MM.1S (cell line): Measurements from ENCODE around the gene BMP8B.

ENCODE experiments used
- DNase-seq: peaks from one replicate; pipeline ENCODE4 v3.0.0-alpha.2; 2015
- H2AFZ ChIP-seq: fragments of 300-600 bp; sonication (generic); 2 replicates; pipeline ENCODE4 v1.6.0; 2016; ENCODE audit warnings: antibody characterized with exemption, low read length
- H3F3A ChIP-seq: fragments of 300-600 bp; sonication (generic); 2 replicates; pipeline ENCODE4 v1.6.1; 2016; ENCODE audit warnings: mild to moderate bottlenecking, antibody characterized with exemption, low read length, moderate library complexity, mixed read lengths; ENCODE audit not compliant: insufficient read depth
- H3K27ac ChIP-seq: fragments of 300-600 bp; sonication (generic); 2 replicates; pipeline ENCODE4 v1.5.1; 2016; ENCODE audit warnings: mild to moderate bottlenecking, low read length
- H3K27me3 ChIP-seq: fragments of 300-600 bp; sonication (generic); replicated peaks from 2 replicates; pipeline ENCODE4 v1.6.0; 2016; ENCODE audit warnings: low read length; ENCODE audit not compliant: insufficient read depth
- H3K36me3 ChIP-seq: fragments of 300-600 bp; sonication (generic); replicated peaks from 2 replicates; pipeline ENCODE4 v1.6.1; 2016; ENCODE audit warnings: mild to moderate bottlenecking, low read length, mixed read lengths; ENCODE audit not compliant: insufficient read depth
- H3K4me1 ChIP-seq: fragments of 300-600 bp; sonication (generic); 2 replicates; pipeline ENCODE4 v1.6.1; 2016; ENCODE audit warnings: low read length, mixed read lengths
- H3K4me2 ChIP-seq: fragments of 300-600 bp; sonication (generic); 2 replicates; pipeline ENCODE4 v1.6.0; 2016; ENCODE audit warnings: low read depth, low read length
- H3K4me3 ChIP-seq: fragments of 300-600 bp; sonication (generic); 2 replicates; pipeline ENCODE4 v1.5.1; 2016; ENCODE audit warnings: low read length, mixed read lengths
- H3K79me2 ChIP-seq: fragments of 300-600 bp; sonication (generic); 2 replicates; pipeline ENCODE4 v1.6.1; 2016; ENCODE audit warnings: mixed run types, low read length, mixed read lengths
- H3K9ac ChIP-seq: fragments of 300-600 bp; sonication (generic); 2 replicates; pipeline ENCODE4 v1.6.1; 2016; ENCODE audit warnings: low read length, mixed read lengths
- H3K9me2 ChIP-seq: fragments of 300-600 bp; sonication (generic); replicated peaks from 2 replicates; pipeline ENCODE4 v1.6.1; 2016; ENCODE audit warnings: mild to moderate bottlenecking, low read length, mixed read lengths; ENCODE audit not compliant: insufficient read depth
- H3K9me3 ChIP-seq: fragments of 300-600 bp; sonication (generic); replicated peaks from 2 replicates; pipeline ENCODE4 v1.6.1; 2016; ENCODE audit warnings: mild to moderate bottlenecking, low read length, mixed read lengths; ENCODE audit not compliant: insufficient read depth
- H4K20me1 ChIP-seq: fragments of 300-600 bp; sonication (generic); 2 replicates; pipeline ENCODE4 v1.6.1; 2016; ENCODE audit warnings: mild to moderate bottlenecking, low read length, moderate library complexity, mixed read lengths; ENCODE audit not compliant: insufficient read depth
- CTCF ChIP-seq: fragments of 300-600 bp; sonication (generic); IDR thresholded peaks from 2 replicates; pipeline ENCODE4 v1.5.1; 2016; ENCODE audit warnings: antibody characterized with exemption, low read length, mixed read lengths
- EZH2 ChIP-seq: fragments of 300-600 bp; sonication (generic); optimal IDR thresholded peaks from 2 replicates; pipeline ENCODE3; 2017; ENCODE audit warnings: low read depth, mild to moderate bottlenecking, antibody characterized with exemption, low read length, mixed read lengths
- EZH2phosphoT487 ChIP-seq: fragments of 300-600 bp; sonication (generic); IDR thresholded peaks from 2 replicates; pipeline ENCODE4 v1.6.1; 2018; ENCODE audit warnings: antibody characterized with exemption, low read length

The BMP8B gene

GRCh38 chr1:39717809-39718208 lies 70.9 kb downstream of the BMP8B start:
- no peaks in the 10 kb centered on the region for H3K9me3 ChIP-seq
- H4K20me1 ChIP-seq, result no peaks in the 10 kb centered on the region
- H3K4me1 ChIP-seq, result peaks cover 5% of the 10 kb centered on the region; the same call in 1 of the 2 replicates
- no peaks in the 10 kb centered on the region for H3K9me2 ChIP-seq
- no peak for DNase-seq
- no peak overlapping the region for H3K4me3 ChIP-seq
- TF ChIP-seq EZH2, result no peak
- no peak for TF ChIP-seq CTCF
- no peak for TF ChIP-seq EZH2phosphoT487
- no peaks in the 10 kb centered on the region for H3K79me2 ChIP-seq
- H3K27ac ChIP-seq, result no peak overlapping the region
- peaks cover 5% of the 10 kb centered on the region; the same call in 1 of the 2 replicates for H3F3A ChIP-seq
- H3K36me3 ChIP-seq, result no peaks in the 10 kb centered on the region
- no peak overlapping the region for H3K4me2 ChIP-seq
- H3K27me3 ChIP-seq, result no peaks in the 10 kb centered on the region
- no peak overlapping the region for H3K9ac ChIP-seq
- no peak overlapping the region for H2AFZ ChIP-seq

GRCh38 chr1:39713557-39713956 lies 75.1 kb downstream of the BMP8B start:
- Histone ChIP-seq H3K27ac (no peak overlapping the region), H3K27me3 (no peaks in the 10 kb centered on the region), H3K4me1 (no peaks in the 10 kb centered on the region), H3K9me3 (no peaks in the 10 kb centered on the region), H3K36me3 (no peaks in the 10 kb centered on the region), H3K79me2 (no peaks in the 10 kb centered on the region), H3K4me3 (no peak overlapping the region), H3F3A (no peaks in the 10 kb centered on the region), H3K4me2 (no peak overlapping the region), H3K9me2 (no peaks in the 10 kb centered on the region), H3K9ac (no peak overlapping the region), H2AFZ (no peak overlapping the region), H4K20me1 (no peaks in the 10 kb centered on the region)
- no peak for DNase-seq
- TF ChIP-seq CTCF, result no peak
- no peak for TF ChIP-seq EZH2phosphoT487
- no peak for TF ChIP-seq EZH2

- no peaks in the 10 kb centered on the region for H3F3A ChIP-seq
- H3K4me1 ChIP-seq, result no peaks in the 10 kb centered on the region
- no peak overlapping the region for H2AFZ ChIP-seq
- no peaks in the 10 kb centered on the region for H3K36me3 ChIP-seq
- no peak overlapping the region for H3K4me2 ChIP-seq
- no peaks in the 10 kb centered on the region for H3K27me3 ChIP-seq
- TF ChIP-seq EZH2 (no peak), CTCF (no peak), EZH2phosphoT487 (no peak)
- no peak overlapping the region for H3K9ac ChIP-seq
- H3K27ac ChIP-seq, result no peak overlapping the region
- H3K4me3 ChIP-seq, result no peak overlapping the region
- no peaks in the 10 kb centered on the region for H4K20me1 ChIP-seq
- H3K9me3 ChIP-seq, result no peaks in the 10 kb centered on the region
- no peaks in the 10 kb centered on the region for H3K79me2 ChIP-seq
- H3K9me2 ChIP-seq, result no peaks in the 10 kb centered on the region
- no peak for DNase-seq
Observed at GRCh38 chr1:39711966-39712340, 76.7 kb downstream of the BMP8B start.
